DMS79 treated with DMSO at 0.1 percent for 48 hours (cell line): ENCODE results near the gene SLC30A1.

Experiments
- DNase-seq: peaks from one replicate; lab custom pipeline; 2025; lab: John Stamatoyannopoulos, UW

SLC30A1 gene

GRCh38 chr1:211522804-211523203, 56.2 kb downstream of the SLC30A1 start:
- no peak for DNase-seq
